Measurements from ENCODE around the gene ELL2. TPM values are rescaled to one million over a fixed set of nuclear protein-coding genes. Genes with fewer than 3 reads are reported as not detected.

The ELL2 gene
- polyA plus RNA-seq, 1 donor (not counting 4 experiments of a cell fraction or from before 2014, with no cell fraction given), result 100 TPM

GRCh38 chr5:95881833-95882232 lies 79.8 kb downstream of the ELL2 start:
- no peaks in the 10 kb centered on the region for H4K20me1 ChIP-seq (ENCODE audit: control insufficient read depth, extremely low read depth, insufficient read depth, low read length)
- no peaks in the 10 kb centered on the region for H3K79me2 ChIP-seq (ENCODE audit: control insufficient read depth, insufficient read depth, low read length)
- FAIRE-seq (no peak), DNase-seq (ENCODE audit: low read depth, low spot score) (no peak)
- H3K4me3 ChIP-seq (ENCODE audit: control insufficient read depth in 2 of 3, extremely low read depth in 1 of 3, insufficient read depth in 2 of 3, low read depth in 1 of 3, low read length in 3 of 3), result no peak overlapping the region
- no peak for TF ChIP-seq EZH2 (IDR thresholded peaks at IDR 0.05; ENCODE audit: low read length)
- no peak for TF ChIP-seq CTCF (optimal IDR thresholded peaks at IDR 0.05 in 1 of 3, IDR thresholded peaks at IDR 0.05 in 1 of 3, conservative IDR thresholded peaks at IDR 0.05 in 1 of 3; ENCODE audit: extremely low read depth in 1 of 3, insufficient read depth in 2 of 3, low read length in 3 of 3)
- no peak overlapping the region for H3K4me2 ChIP-seq (ENCODE audit: control insufficient read depth, extremely low read depth, insufficient read depth, low read depth, low read length)
- H3K27me3 ChIP-seq (ENCODE audit: control insufficient read depth, extremely low read depth, insufficient read depth, low read length), result no peaks in the 10 kb centered on the region
- H3K9me3 ChIP-seq (ENCODE audit: control insufficient read depth, low read depth, low read length), result no peaks in the 10 kb centered on the region
- H3K36me3 ChIP-seq (ENCODE audit: control insufficient read depth in 2 of 2, extremely low read depth in 1 of 2, insufficient read depth in 2 of 2, low read length in 2 of 2), result peaks cover 4 to 6% of the 10 kb centered on the region in 2 experiments
- peak overlapping the region; percentile 3 for H3K27ac ChIP-seq (ENCODE audit: control insufficient read depth, insufficient read depth, low read length)
- dilution Hi-C loops (cut with MboI; ENCODE audit: extremely low pct_ligation_motif_present, low sequenced_read_pairs), result no loop called here
- H2AFZ ChIP-seq (ENCODE audit: control insufficient read depth, low read length), result no peak overlapping the region
- no peaks in the 10 kb centered on the region for H3K9me1 ChIP-seq (ENCODE audit: control insufficient read depth, extremely low read depth, insufficient read depth, low read length)
- no peak overlapping the region for H3K9ac ChIP-seq (ENCODE audit: control insufficient read depth, extremely low read depth, insufficient read depth, low read length)
- H3K4me1 ChIP-seq (ENCODE audit: control insufficient read depth, extremely low read depth, insufficient read depth, low read length), result peaks cover 42% of the 10 kb centered on the region

GRCh38 chr5:95880081-95880926 lies 81.3 kb downstream of the ELL2 start:
- no peak for TF ChIP-seq CTCF (optimal IDR thresholded peaks at IDR 0.05 in 1 of 3, IDR thresholded peaks at IDR 0.05 in 1 of 3, conservative IDR thresholded peaks at IDR 0.05 in 1 of 3; ENCODE audit: extremely low read depth in 1 of 3, insufficient read depth in 2 of 3, low read length in 3 of 3)
- no peak for TF ChIP-seq EZH2 (IDR thresholded peaks at IDR 0.05; ENCODE audit: low read length)
- H3K27ac ChIP-seq (ENCODE audit: control insufficient read depth, insufficient read depth, low read length), result no peak overlapping the region
- H3K4me2 ChIP-seq (ENCODE audit: control insufficient read depth, extremely low read depth, insufficient read depth, low read depth, low read length), result no peak overlapping the region
- DNase-seq (ENCODE audit: low read depth, low spot score) (no peak), FAIRE-seq (no peak)
- H2AFZ ChIP-seq (ENCODE audit: control insufficient read depth, low read length), result no peak overlapping the region
- no peaks in the 10 kb centered on the region for H3K27me3 ChIP-seq (ENCODE audit: control insufficient read depth, extremely low read depth, insufficient read depth, low read length)
- H3K79me2 ChIP-seq (ENCODE audit: control insufficient read depth, insufficient read depth, low read length), result no peaks in the 10 kb centered on the region
- H3K9me3 ChIP-seq (ENCODE audit: control insufficient read depth, low read depth, low read length), result no peaks in the 10 kb centered on the region
- no peak overlapping the region for H3K4me3 ChIP-seq (ENCODE audit: control insufficient read depth in 2 of 3, extremely low read depth in 1 of 3, insufficient read depth in 2 of 3, low read depth in 1 of 3, low read length in 3 of 3)
- H3K36me3 ChIP-seq (ENCODE audit: control insufficient read depth in 2 of 2, extremely low read depth in 1 of 2, insufficient read depth in 2 of 2, low read length in 2 of 2), result peaks cover 0 to 3% of the 10 kb centered on the region in 2 experiments
- no peaks in the 10 kb centered on the region for H3K9me1 ChIP-seq (ENCODE audit: control insufficient read depth, extremely low read depth, insufficient read depth, low read length)
- no peaks in the 10 kb centered on the region for H4K20me1 ChIP-seq (ENCODE audit: control insufficient read depth, extremely low read depth, insufficient read depth, low read length)
- H3K9ac ChIP-seq (ENCODE audit: control insufficient read depth, extremely low read depth, insufficient read depth, low read length), result no peak overlapping the region
- H3K4me1 ChIP-seq (ENCODE audit: control insufficient read depth, extremely low read depth, insufficient read depth, low read length), result peaks cover 42% of the 10 kb centered on the region
- dilution Hi-C loops (cut with MboI; ENCODE audit: extremely low pct_ligation_motif_present, low sequenced_read_pairs), result no loop called here
